WTC11 (cell line): ENCODE data around the gene FBXO28. TPM values are rescaled to one million over a fixed set of nuclear protein-coding genes. Genes with fewer than 3 reads are reported as not detected.

Source experiments
- CBFB ChIP-seq: sonication (generic); formaldehyde crosslinking; IDR thresholded peaks from 2 replicates; pipeline ENCODE4 v1.8.1; 2022; ENCODE audit warnings: mild to moderate bottlenecking, low read depth, missing genetic modification reagents
- CREB1 ChIP-seq: sonication (generic); formaldehyde crosslinking; IDR thresholded peaks from 2 replicates; pipeline ENCODE4 v1.8.0; 2023; ENCODE audit warnings: mild to moderate bottlenecking, missing genetic modification reagents
- E2F5 ChIP-seq: sonication (generic); formaldehyde crosslinking; IDR thresholded peaks from 2 replicates; pipeline ENCODE4 v1.8.1; 2022; ENCODE audit warnings: mild to moderate bottlenecking, moderate library complexity, missing genetic modification reagents
- ELF4 ChIP-seq: sonication (generic); formaldehyde crosslinking; IDR thresholded peaks from 2 replicates; pipeline ENCODE4 v1.8.1; 2022; ENCODE audit warnings: low read depth, mild to moderate bottlenecking, moderate library complexity, missing genetic modification reagents
- ETV6 ChIP-seq: sonication (generic); formaldehyde crosslinking; IDR thresholded peaks from 2 replicates; pipeline ENCODE4 v1.8.1; 2022; ENCODE audit warnings: mild to moderate bottlenecking, missing genetic modification reagents
- FOXK1 ChIP-seq: sonication (generic); formaldehyde crosslinking; IDR thresholded peaks from 2 replicates; pipeline ENCODE4 v1.8.0; 2022; ENCODE audit warnings: mild to moderate bottlenecking, moderate library complexity, missing genetic modification reagents
- GABPB1 ChIP-seq: sonication (generic); formaldehyde crosslinking; IDR thresholded peaks from 2 replicates; pipeline ENCODE4 v1.8.1; 2023; ENCODE audit warnings: mild to moderate bottlenecking, missing genetic modification reagents
- GRHL2 ChIP-seq: fragments of 250-450 bp; sonication (Bioruptor Pico); IDR thresholded peaks from 2 replicates; pipeline ENCODE4 v1.8.0; 2022; ENCODE audit warnings: mild to moderate bottlenecking, moderate library complexity; ENCODE audit not compliant: insufficient replicate concordance, severe bottlenecking
- IRF2 ChIP-seq: sonication (generic); formaldehyde crosslinking; IDR thresholded peaks from 2 replicates; pipeline ENCODE4 v1.8.0; 2022; ENCODE audit warnings: low read depth, missing genetic modification reagents, borderline replicate concordance
- NR1H2 ChIP-seq: sonication (generic); formaldehyde crosslinking; IDR thresholded peaks from 2 replicates; pipeline ENCODE4 v1.9.0; 2021; ENCODE audit warnings: mild to moderate bottlenecking, moderate library complexity, missing genetic modification reagents
- PRDM15 ChIP-seq: sonication (generic); formaldehyde crosslinking; IDR thresholded peaks from 2 replicates; pipeline ENCODE4 v1.8.0; 2022; ENCODE audit warnings: missing genetic modification reagents
- TP53 ChIP-seq: sonication (generic); formaldehyde crosslinking; IDR thresholded peaks from 2 replicates; pipeline ENCODE4 v1.8.1; 2023; ENCODE audit warnings: mild to moderate bottlenecking, missing genetic modification reagents
- USF2 ChIP-seq: sonication (generic); formaldehyde crosslinking; IDR thresholded peaks from 2 replicates; pipeline ENCODE4 v1.8.1; 2023; ENCODE audit warnings: mild to moderate bottlenecking, missing genetic modification reagents, moderate library complexity
- ZNF281 ChIP-seq: sonication (generic); formaldehyde crosslinking; IDR thresholded peaks from 2 replicates; pipeline ENCODE4 v1.8.0; 2023; ENCODE audit warnings: mild to moderate bottlenecking, missing genetic modification reagents
- ZNF317 ChIP-seq: sonication (generic); formaldehyde crosslinking; IDR thresholded peaks from 2 replicates; pipeline ENCODE4 v1.8.1; 2023; ENCODE audit warnings: low read depth, mild to moderate bottlenecking, moderate library complexity, missing genetic modification reagents, borderline replicate concordance
- ZNF423 ChIP-seq: fragments of 250-450 bp; sonication (Bioruptor Pico); IDR thresholded peaks from 2 replicates; pipeline ENCODE4 v2.1.2; 2022; ENCODE audit warnings: mild to moderate bottlenecking, moderate library complexity
- ZNF671 ChIP-seq: fragments of 250-450 bp; sonication (Bioruptor Pico); IDR thresholded peaks from 2 replicates; pipeline ENCODE4 v1.8.0; 2021; ENCODE audit warnings: mild to moderate bottlenecking
- total RNA-seq: library from RNA; stranded (reverse); gene quantifications from 3 replicates; pipeline ENCODE4 v1.2.3, GENCODE V29; 2021
- TF ChIP-seq, protein P1 (sequence below): sonication (generic); formaldehyde crosslinking; IDR thresholded peaks from 2 replicates; pipeline ENCODE4 v1.8.0; 2022; ENCODE audit warnings: mild to moderate bottlenecking, missing genetic modification reagents
- TF ChIP-seq, protein P2 (sequence below): sonication (generic); formaldehyde crosslinking; IDR thresholded peaks from 2 replicates; pipeline ENCODE4 v1.8.1; 2023; ENCODE audit warnings: mild to moderate bottlenecking, moderate library complexity, missing genetic modification reagents
- TF ChIP-seq, protein P3 (sequence below): sonication (generic); formaldehyde crosslinking; IDR thresholded peaks from 2 replicates; pipeline ENCODE4 v1.8.0; 2023; ENCODE audit warnings: missing genetic modification reagents
- TF ChIP-seq, protein P4 (sequence below): sonication (generic); formaldehyde crosslinking; IDR thresholded peaks from 2 replicates; pipeline ENCODE4 v1.8.1; 2023; ENCODE audit warnings: mild to moderate bottlenecking, missing genetic modification reagents, borderline replicate concordance

Gene FBXO28
- total RNA-seq, 1 experiment from 2014 or later, result 36.8 TPM

DNA sequence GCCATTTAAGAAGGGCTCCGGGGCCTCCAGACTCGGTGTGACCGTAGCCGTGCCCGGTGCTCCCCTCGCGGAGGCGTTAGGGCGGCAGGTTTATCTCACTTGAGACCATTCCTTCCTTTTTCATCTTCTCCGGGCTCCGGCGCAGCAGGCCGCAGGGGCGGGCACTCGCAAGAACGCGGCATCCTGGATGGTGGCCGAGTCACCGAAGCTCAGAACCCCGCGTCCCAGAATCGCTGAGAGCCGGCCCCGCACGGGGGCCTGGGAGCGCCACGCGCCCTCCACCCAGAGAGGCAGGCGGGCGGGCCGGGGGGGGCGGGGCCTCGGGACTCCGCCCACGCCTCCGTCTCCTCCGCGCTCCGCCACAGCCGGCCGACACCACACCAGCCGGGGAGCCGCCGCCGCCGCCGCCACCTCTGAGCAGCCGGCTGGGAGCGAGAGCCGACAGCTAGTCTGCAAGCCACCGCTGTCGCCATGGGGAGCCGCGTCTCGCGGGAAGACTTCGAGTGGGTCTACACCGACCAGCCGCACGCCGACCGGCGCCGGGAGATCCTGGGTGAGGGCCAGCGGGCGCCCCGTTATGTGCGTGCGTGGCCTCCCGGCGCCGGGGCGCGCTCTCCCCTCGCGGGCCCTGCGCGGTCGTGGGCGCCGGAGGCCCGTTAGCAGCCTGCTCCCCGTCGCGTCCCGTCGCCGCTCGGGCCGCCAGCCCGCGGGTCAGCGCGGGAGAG, 69.1 kb downstream of the FBXO28 start, which contains the start of gene DEGS1 (continued):
- TF ChIP-seq, protein P1, sequence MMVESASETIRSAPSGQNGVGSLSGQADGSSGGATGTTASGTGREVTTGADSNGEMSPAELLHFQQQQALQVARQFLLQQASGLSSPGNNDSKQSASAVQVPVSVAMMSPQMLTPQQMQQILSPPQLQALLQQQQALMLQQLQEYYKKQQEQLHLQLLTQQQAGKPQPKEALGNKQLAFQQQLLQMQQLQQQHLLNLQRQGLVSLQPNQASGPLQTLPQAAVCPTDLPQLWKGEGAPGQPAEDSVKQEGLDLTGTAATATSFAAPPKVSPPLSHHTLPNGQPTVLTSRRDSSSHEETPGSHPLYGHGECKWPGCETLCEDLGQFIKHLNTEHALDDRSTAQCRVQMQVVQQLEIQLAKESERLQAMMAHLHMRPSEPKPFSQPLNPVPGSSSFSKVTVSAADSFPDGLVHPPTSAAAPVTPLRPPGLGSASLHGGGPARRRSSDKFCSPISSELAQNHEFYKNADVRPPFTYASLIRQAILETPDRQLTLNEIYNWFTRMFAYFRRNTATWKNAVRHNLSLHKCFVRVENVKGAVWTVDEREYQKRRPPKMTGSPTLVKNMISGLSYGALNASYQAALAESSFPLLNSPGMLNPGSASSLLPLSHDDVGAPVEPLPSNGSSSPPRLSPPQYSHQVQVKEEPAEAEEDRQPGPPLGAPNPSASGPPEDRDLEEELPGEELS (CRISPR knock-in tag), result peak; percentile 51; the same call in 1 of the 2 replicates
- TF ChIP-seq, protein P2, sequence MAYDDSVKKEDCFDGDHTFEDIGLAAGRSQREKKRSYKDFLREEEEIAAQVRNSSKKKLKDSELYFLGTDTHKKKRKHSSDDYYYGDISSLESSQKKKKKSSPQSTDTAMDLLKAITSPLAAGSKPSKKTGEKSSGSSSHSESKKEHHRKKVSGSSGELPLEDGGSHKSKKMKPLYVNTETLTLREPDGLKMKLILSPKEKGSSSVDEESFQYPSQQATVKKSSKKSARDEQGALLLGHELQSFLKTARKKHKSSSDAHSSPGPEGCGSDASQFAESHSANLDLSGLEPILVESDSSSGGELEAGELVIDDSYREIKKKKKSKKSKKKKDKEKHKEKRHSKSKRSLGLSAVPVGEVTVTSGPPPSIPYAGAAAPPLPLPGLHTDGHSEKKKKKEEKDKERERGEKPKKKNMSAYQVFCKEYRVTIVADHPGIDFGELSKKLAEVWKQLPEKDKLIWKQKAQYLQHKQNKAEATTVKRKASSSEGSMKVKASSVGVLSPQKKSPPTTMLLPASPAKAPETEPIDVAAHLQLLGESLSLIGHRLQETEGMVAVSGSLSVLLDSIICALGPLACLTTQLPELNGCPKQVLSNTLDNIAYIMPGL (CRISPR knock-in tag), result 0 out of 2 replicates have a peak, but pooled peaks have one; percentile 69
- TF ChIP-seq GRHL2 (CRISPR knock-in tag), result no peak
- peak; percentile 8; the same call in 1 of the 2 replicates for TF ChIP-seq ZNF317 (CRISPR knock-in tag)
- TF ChIP-seq E2F5 (CRISPR knock-in tag), result 0 out of 2 replicates have a peak, but pooled peaks have one; percentile 43
- TF ChIP-seq ZNF423 (CRISPR knock-in tag), result no peak
- TF ChIP-seq CBFB, result peak; percentile 92
- no peak for TF ChIP-seq USF2 (CRISPR knock-in tag)
- TF ChIP-seq NR1H2 (CRISPR knock-in tag), result no peak
- no peak for TF ChIP-seq ZNF281 (CRISPR knock-in tag)
- TF ChIP-seq PRDM15 (CRISPR knock-in tag), result no peak
- TF ChIP-seq TP53 (CRISPR knock-in tag), result peak; percentile 78; the same call in 1 of the 2 replicates
- TF ChIP-seq ELF4, result peak; percentile 50; the same call in 1 of the 2 replicates
- no peak for TF ChIP-seq IRF2
- TF ChIP-seq, protein P3, sequence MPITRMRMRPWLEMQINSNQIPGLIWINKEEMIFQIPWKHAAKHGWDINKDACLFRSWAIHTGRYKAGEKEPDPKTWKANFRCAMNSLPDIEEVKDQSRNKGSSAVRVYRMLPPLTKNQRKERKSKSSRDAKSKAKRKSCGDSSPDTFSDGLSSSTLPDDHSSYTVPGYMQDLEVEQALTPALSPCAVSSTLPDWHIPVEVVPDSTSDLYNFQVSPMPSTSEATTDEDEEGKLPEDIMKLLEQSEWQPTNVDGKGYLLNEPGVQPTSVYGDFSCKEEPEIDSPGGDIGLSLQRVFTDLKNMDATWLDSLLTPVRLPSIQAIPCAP (CRISPR knock-in tag), result peak; percentile 58; the same call in 1 of the 2 replicates
- TF ChIP-seq, protein P4, sequence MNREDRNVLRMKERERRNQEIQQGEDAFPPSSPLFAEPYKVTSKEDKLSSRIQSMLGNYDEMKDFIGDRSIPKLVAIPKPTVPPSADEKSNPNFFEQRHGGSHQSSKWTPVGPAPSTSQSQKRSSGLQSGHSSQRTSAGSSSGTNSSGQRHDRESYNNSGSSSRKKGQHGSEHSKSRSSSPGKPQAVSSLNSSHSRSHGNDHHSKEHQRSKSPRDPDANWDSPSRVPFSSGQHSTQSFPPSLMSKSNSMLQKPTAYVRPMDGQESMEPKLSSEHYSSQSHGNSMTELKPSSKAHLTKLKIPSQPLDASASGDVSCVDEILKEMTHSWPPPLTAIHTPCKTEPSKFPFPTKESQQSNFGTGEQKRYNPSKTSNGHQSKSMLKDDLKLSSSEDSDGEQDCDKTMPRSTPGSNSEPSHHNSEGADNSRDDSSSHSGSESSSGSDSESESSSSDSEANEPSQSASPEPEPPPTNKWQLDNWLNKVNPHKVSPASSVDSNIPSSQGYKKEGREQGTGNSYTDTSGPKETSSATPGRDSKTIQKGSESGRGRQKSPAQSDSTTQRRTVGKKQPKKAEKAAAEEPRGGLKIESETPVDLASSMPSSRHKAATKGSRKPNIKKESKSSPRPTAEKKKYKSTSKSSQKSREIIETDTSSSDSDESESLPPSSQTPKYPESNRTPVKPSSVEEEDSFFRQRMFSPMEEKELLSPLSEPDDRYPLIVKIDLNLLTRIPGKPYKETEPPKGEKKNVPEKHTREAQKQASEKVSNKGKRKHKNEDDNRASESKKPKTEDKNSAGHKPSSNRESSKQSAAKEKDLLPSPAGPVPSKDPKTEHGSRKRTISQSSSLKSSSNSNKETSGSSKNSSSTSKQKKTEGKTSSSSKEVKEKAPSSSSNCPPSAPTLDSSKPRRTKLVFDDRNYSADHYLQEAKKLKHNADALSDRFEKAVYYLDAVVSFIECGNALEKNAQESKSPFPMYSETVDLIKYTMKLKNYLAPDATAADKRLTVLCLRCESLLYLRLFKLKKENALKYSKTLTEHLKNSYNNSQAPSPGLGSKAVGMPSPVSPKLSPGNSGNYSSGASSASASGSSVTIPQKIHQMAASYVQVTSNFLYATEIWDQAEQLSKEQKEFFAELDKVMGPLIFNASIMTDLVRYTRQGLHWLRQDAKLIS, result no peak
- peak; percentile 28; the same call in 1 of the 2 replicates for TF ChIP-seq FOXK1 (CRISPR knock-in tag)
- peak; percentile 82; the same call in 1 of the 2 replicates for TF ChIP-seq ETV6
- no peak for TF ChIP-seq ZNF671 (CRISPR knock-in tag)
- TF ChIP-seq GABPB1 (CRISPR knock-in tag), result peak; percentile 25; the same call in 1 of the 2 replicates
- no peak for TF ChIP-seq CREB1
